Measurements from ENCODE around the gene SUGP1.

- TF ChIP-seq CTCF (IDR thresholded peaks at IDR 0.05; ENCODE audit: low read depth, low read length), result no peak
- TF ChIP-seq EZH2phosphoT487 (IDR thresholded peaks at IDR 0.05; ENCODE audit: low read depth), result no peak
Measured at GRCh38 chr19:19256072-19256969, 64.0 kb downstream of the SUGP1 start.

All from OCI-LY3 (cell line).